Neural cell (in vitro differentiated cells): ENCODE measurements around the gene ODAD3.
"Not testable (repeated sequence)": the region's sequence is repeated elsewhere in the genome, so short reads cannot be mapped to it uniquely, and the experiment has no call there.

Experiments
- EP300 ChIP-seq: fragments of 450-650 bp; conservative IDR thresholded peaks from 2 replicates; pipeline ENCODE4 v1.6.1; 2014; ENCODE audit warnings: antibody characterized with exemption, mild to moderate bottlenecking, moderate library complexity; ENCODE audit not compliant: poor library complexity, severe bottlenecking
- TAF1 ChIP-seq: IDR thresholded peaks from 2 replicates; pipeline ENCODE4 v1.6.1; 2012; ENCODE audit warnings: low read depth
- TF ChIP-seq, protein P1 (sequence below): fragments of 450-650 bp; IDR thresholded peaks from 2 replicates; pipeline ENCODE4 v1.5.1; 2014; ENCODE audit warnings: antibody characterized with exemption, mild to moderate bottlenecking, moderate library complexity; ENCODE audit not compliant: poor library complexity, severe bottlenecking

DNA sequence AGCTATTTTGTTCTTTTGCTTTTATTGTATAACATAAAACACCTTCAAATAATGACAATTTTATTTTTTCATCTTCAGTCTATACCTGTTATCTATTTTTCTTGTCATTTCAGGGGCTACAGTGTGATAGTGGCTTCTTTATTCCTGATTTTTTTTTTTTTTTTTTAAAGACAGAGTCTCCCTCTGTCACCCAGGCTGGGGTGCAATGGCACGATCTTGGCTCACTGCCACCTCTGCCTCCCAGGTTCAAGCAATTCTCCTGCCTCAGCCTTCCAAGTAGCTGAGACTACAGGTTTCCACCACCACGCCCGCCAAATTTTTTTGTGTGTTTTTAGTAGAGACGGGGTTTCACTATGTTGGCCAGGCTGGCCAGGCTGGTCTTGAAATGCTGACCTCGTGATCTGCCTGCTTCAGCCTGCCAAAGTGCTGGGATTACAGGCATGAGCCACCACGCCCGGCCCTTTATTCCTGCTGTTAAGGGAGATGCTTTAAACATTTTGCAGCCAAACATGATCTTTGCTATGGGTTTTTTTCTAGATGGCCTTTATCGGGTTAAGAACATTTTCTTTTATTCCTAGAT lies 33.4 kb upstream of the ODAD3 start:
- TF ChIP-seq, protein P1, sequence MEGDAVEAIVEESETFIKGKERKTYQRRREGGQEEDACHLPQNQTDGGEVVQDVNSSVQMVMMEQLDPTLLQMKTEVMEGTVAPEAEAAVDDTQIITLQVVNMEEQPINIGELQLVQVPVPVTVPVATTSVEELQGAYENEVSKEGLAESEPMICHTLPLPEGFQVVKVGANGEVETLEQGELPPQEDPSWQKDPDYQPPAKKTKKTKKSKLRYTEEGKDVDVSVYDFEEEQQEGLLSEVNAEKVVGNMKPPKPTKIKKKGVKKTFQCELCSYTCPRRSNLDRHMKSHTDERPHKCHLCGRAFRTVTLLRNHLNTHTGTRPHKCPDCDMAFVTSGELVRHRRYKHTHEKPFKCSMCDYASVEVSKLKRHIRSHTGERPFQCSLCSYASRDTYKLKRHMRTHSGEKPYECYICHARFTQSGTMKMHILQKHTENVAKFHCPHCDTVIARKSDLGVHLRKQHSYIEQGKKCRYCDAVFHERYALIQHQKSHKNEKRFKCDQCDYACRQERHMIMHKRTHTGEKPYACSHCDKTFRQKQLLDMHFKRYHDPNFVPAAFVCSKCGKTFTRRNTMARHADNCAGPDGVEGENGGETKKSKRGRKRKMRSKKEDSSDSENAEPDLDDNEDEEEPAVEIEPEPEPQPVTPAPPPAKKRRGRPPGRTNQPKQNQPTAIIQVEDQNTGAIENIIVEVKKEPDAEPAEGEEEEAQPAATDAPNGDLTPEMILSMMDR = not testable (repeated sequence)
- TF ChIP-seq TAF1, EP300: not testable (repeated sequence)
